Measurements from ENCODE around the gene UTF1.

DNA sequence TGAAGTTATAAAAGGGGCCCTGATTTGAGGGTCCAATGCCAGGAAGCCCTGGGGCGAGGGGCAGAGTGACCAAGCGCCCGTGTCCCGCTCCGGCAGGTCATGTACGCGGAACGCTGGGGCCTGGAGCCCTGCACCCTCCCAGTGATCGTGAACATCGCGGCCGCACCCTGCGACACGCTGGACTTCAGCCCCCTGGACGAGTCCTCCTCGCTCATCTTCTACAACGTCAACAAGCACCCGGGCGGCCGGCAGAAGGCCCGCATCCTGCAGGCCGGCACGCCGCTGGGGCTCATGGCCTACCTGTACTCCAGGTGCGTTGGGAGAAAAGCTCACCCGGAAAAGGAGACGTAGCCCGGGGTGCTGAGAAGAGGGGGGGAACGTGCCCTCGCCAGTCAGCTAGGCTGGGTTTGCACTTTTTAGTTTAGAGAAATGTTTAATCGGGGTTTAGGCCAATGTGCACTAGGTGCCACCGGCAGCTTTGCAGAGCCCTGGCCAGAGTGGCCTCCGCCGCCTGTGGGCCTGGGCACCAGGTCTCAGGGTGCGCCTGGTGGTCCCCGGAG, 22.9 kb upstream of the UTF1 start:
- no peak for TF ChIP-seq POLR2A (IDR thresholded peaks at IDR 0.05; ENCODE audit: low read depth, low read length)
- no peak for TF ChIP-seq POLR2AphosphoS5 (IDR thresholded peaks at IDR 0.05; ENCODE audit: low read depth, low read length)

All from GM12892 (cell line).